Aorta (tissue), 5 donors: Measurements from ENCODE around the gene NLRP14. TPM values are rescaled to one million over a fixed set of nuclear protein-coding genes. Genes with fewer than 3 reads are reported as not detected.

Source experiments
- ATAC-seq: fragments of 200-7000 bp; cut with Tn5 transposase; one replicate; pipeline ENCODE4 v1.9.1; 2022; ENCODE audit warnings: moderate library complexity; ENCODE audit not compliant: low FRiP score
- DNase-seq, 2 donors: peaks; one replicate each; pipeline ENCODE4 v3.0.0-alpha.2; 2020
- H3K27ac ChIP-seq, 2 donors: one replicate each; pipeline ENCODE4 v1.5.1; 2013; ENCODE audit warnings: low read length in 2 of 2, mild to moderate bottlenecking in 2 of 2, moderate library complexity in 2 of 2, control low read depth in 1 of 2, inconsistent platforms in 1 of 2, low read depth in 1 of 2
- H3K27me3 ChIP-seq, 2 donors: one replicate each; pipeline ENCODE4 v1.6.1; 2013; ENCODE audit warnings: control low read depth in 1 of 2, low read length in 1 of 2, mild to moderate bottlenecking in 1 of 2, moderate library complexity in 1 of 2; ENCODE audit not compliant: insufficient read depth in 2 of 2, control insufficient read depth in 1 of 2
- H3K36me3 ChIP-seq, 2 donors: one replicate each; pipeline ENCODE4 v1.6.1; 2013; ENCODE audit warnings: control low read depth in 1 of 2, low read length in 1 of 2, mild to moderate bottlenecking in 1 of 2; ENCODE audit not compliant: insufficient read depth in 2 of 2, control insufficient read depth in 1 of 2
- H3K4me1 ChIP-seq, 2 donors: one replicate each; pipeline ENCODE4 v1.6.1; 2013; ENCODE audit warnings: low read length in 2 of 2, control low read depth in 1 of 2, mild to moderate bottlenecking in 1 of 2, moderate library complexity in 1 of 2; ENCODE audit not compliant: insufficient read depth in 2 of 2, control insufficient read depth in 1 of 2
- H3K4me3 ChIP-seq, 2 donors: one replicate each; pipeline ENCODE4 v1.5.1; 2013; ENCODE audit warnings: low read length in 2 of 2, control low read depth in 1 of 2, mild to moderate bottlenecking in 1 of 2
- H3K9me3 ChIP-seq: one replicate; pipeline ENCODE4 v1.6.1; 2013; ENCODE audit warnings: mild to moderate bottlenecking, low read length; ENCODE audit not compliant: control insufficient read depth
- WGBS, 2 donors: extraction: QIAGEN DNeasy Blood & Tissue Kit; methylation state at CpG; one replicate each; pipeline ENCODE4 v1.1.7; 2013; 5-methylcytosine and 5-hydroxymethylcytosine counted together
- intact Hi-C, 2 donors: fragments of 100-400 bp; cut with DNase I; formaldehyde crosslinking; loops; one replicate each; pipeline versions ENCODE4 v1.14.2 to v1.15.0; 2022
- polyA plus RNA-seq, 2 donors: library from polyadenylated mRNA; stranded (reverse); fragments of 200-250 nt; gene quantifications; one replicate each; pipeline ENCODE4 v1.2.3, GENCODE V29; 2013
- total RNA-seq, 2 donors: library from RNA; stranded (reverse); fragmentation: NEBNext Ultra II Directional; extraction: Animal tissue kit (Norgen Biotek cat#: 25700); gene quantifications; one replicate each; pipeline ENCODE4 v1.2.1, GENCODE V29; 2021
- donor health status: healthy with polysubstance abuse.
- donor health status: Bipolar disorder and iron deficiency.
- donor health status: DM: no; HTN: no; CAD: no.
- donor health status: DM: no; HTN: no; CAD: no.
- donor health status: DM: yes; HTN: yes; CAD: no.

Gene NLRP14
- total and polyA plus RNA-seq, 4 donors = 0.05 to 0.10 TPM; not detected in 2

DNA sequence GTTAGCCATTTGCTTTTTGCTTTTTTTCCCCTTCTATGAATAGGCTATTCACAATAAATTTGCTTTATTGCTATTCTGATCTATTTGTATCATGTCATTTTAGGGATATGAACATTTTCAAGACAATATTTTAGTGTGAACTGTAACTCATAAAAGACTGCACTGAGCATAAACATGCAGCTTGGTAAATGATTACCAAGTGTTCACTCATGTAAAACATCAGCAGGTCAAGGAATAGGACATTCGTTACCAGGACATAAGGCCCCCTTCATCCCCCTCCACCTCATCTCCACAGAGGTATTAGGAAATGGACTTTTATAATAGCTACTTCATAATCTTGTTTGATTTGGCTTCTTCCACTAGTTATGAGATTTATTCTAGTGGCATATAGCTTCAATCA, 12.4 kb downstream of the NLRP14 start:
- H3K4me3 ChIP-seq = no peak overlapping the region
- no peaks in the 10 kb centered on the region for H3K9me3 ChIP-seq
- H3K4me1 ChIP-seq = no peaks in the 10 kb centered on the region
- intact Hi-C loops = no loop called here
- no peak for ATAC-seq
- no peak for DNase-seq
- WGBS, 2 donors = 0 to 33% methylated on average over 1 of the region's 1 CpG
- H3K27ac ChIP-seq = no peak overlapping the region
- H3K36me3 ChIP-seq = no peaks in the 10 kb centered on the region
- no peaks in the 10 kb centered on the region for H3K27me3 ChIP-seq

GRCh38 chr11:7034019-7034418, 13.7 kb downstream of the NLRP14 start:
- no peaks in the 10 kb centered on the region for H3K9me3 ChIP-seq
- no peak for DNase-seq

GRCh38 chr11:7046474-7047175, 26.3 kb downstream of the NLRP14 start:
- intact Hi-C loops = no loop called here
- no peak overlapping the region for H3K4me3 ChIP-seq
- H3K27me3 ChIP-seq = peaks cover 0 to 1% of the 10 kb centered on the region in 2 donors
- no peak overlapping the region for H3K27ac ChIP-seq
- H3K9me3 ChIP-seq = no peaks in the 10 kb centered on the region
- H3K4me1 ChIP-seq = no peaks in the 10 kb centered on the region
- H3K36me3 ChIP-seq = no peaks in the 10 kb centered on the region
- DNase-seq (no peak), ATAC-seq (no peak)
- WGBS, 2 donors = 22 to 25% methylated on average over 3 of the region's 3 CpGs

More at GRCh38 chr11:7034019-7034418, 13.7 kb downstream of the NLRP14 start:
- no peaks in the 10 kb centered on the region for H3K4me1 ChIP-seq
- H3K4me3 ChIP-seq = no peak overlapping the region
- no peaks in the 10 kb centered on the region for H3K27me3 ChIP-seq
- H3K36me3 ChIP-seq = no peaks in the 10 kb centered on the region
- no peak for ATAC-seq
- H3K27ac ChIP-seq = no peak overlapping the region
- 74 to 77% methylated on average over 6 of the region's 6 CpGs for WGBS, 2 donors
- intact Hi-C loops = no loop called here

- Histone ChIP-seq H3K4me3 (no peak overlapping the region), H3K9me3 (no peaks in the 10 kb centered on the region), H3K4me1 (no peaks in the 10 kb centered on the region), H3K27me3 (peaks cover 0 to 1% of the 10 kb centered on the region in 2 donors), H3K36me3 (no peaks in the 10 kb centered on the region), H3K27ac (no peak overlapping the region)
- WGBS, 2 donors = 97 to 100% methylated on average over 1 of the region's 1 CpG
- DNase-seq = no peak
- no peak for ATAC-seq
- intact Hi-C loops = no loop called here
These were observed 29.9 kb downstream of the NLRP14 start for GRCh38 chr11:7050191-7050590.

DNA sequence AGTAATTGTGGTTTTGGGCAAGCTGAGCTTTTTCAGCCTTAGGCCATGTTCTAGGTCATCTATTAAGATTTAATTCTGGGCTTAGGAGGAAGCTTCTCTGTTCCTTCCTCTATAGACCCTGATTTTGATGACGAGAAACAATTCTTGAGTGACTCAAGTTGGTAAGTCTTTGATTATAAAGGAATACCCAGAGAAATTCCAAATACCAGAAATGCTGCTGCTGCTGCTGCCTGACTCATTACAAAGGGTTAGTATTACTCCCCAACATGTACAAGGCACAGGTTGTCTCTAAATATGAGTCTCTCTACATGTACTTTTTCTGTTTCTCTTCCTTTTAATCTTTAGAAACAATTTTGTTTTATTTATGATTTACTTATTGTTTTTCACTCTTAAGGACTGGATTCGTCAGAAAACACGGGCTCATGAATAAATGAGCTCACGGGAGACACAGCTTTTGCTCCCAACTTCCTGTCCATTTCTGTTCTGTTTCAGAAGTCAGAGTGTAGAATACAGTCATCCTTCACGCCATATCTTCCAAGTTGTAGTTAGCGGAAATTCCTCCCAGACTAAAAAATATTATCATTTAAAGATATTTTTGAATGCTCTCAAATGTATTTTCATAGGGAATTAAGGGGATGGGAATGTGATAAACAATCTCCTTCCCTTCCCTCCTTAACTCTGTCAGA, 36.7 kb downstream of the NLRP14 start:
- no peak for ATAC-seq

DNA sequence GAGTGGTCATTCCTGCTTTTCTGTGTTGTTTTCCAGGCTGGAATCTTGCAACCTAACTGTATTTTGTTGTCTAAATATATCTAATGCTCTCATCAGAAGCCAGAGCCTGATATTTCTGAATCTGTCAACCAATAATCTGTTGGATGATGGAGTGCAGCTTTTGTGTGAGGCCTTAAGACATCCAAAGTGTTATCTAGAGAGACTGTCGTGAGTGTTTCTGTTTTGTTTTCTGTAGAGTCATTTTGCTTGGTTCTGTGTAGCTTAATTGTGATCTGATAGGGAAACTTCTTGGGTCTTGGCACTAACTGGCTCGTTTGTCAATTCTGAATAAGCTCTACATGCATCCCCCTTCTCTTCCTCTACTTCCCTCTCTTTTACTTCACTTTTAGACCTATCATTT, 37.4 kb downstream of the NLRP14 start:
- H3K27ac ChIP-seq = no peak overlapping the region
- DNase-seq (no peak), ATAC-seq (no peak)
- H3K36me3 ChIP-seq = no peaks in the 10 kb centered on the region
- no peak overlapping the region for H3K4me3 ChIP-seq
- H3K4me1 ChIP-seq = no peaks in the 10 kb centered on the region
- 26 to 30% methylated on average over 2 of the region's 2 CpGs for WGBS, 2 donors
- H3K9me3 ChIP-seq = no peaks in the 10 kb centered on the region
- intact Hi-C loops = no loop called here
- H3K27me3 ChIP-seq = no peaks in the 10 kb centered on the region

More for the DNA sequence above, 36.7 kb downstream of the NLRP14 start:
- Histone ChIP-seq H3K4me1 (no peaks in the 10 kb centered on the region), H3K9me3 (no peaks in the 10 kb centered on the region), H3K4me3 (no peak overlapping the region), H3K27me3 (no peaks in the 10 kb centered on the region), H3K36me3 (no peaks in the 10 kb centered on the region), H3K27ac (no peak overlapping the region)
- 39 to 64% methylated on average over 6 of the region's 6 CpGs for WGBS, 2 donors
- intact Hi-C loops = no loop called here
- DNase-seq = no peak

- intact Hi-C loops = no loop called here
- H3K9me3 ChIP-seq = no peaks in the 10 kb centered on the region
- no peaks in the 10 kb centered on the region for H3K4me1 ChIP-seq
- DNase-seq = no peak
- no peak overlapping the region for H3K4me3 ChIP-seq
- H3K27me3 ChIP-seq = no peaks in the 10 kb centered on the region
- H3K27ac ChIP-seq = no peak overlapping the region
- no peaks in the 10 kb centered on the region for H3K36me3 ChIP-seq
- no peak for ATAC-seq
- WGBS, 2 donors = 63 to 67% methylated on average over 1 of the region's 1 CpG
These were observed 40.6 kb downstream of the NLRP14 start for GRCh38 chr11:7060868-7061267.

DNA sequence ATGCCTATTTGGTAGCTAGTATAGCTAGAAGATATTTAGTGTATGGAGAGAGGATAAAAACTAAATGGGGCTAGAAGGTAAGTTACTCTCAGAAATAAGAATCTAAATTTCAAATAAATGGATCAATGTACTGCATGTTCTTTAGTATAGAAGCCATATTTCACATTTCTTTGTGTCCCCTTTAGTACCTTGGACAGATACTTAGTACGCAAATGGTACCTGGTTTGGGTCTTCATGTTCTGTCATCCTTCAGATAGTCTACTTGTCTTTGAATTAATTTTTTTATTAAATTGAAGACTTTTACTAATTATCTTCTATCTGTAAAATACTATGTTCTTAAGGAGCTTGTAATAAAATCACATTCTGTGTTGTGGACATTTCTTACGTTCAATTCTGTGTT, 42.3 kb downstream of the NLRP14 start:
- H3K36me3 ChIP-seq = no peaks in the 10 kb centered on the region
- no peaks in the 10 kb centered on the region for H3K27me3 ChIP-seq
- H3K4me1 ChIP-seq = no peaks in the 10 kb centered on the region
- WGBS, 2 donors = 84 to 86% methylated on average over 2 of the region's 2 CpGs
- ATAC-seq (no peak), DNase-seq (no peak)
- no peak overlapping the region for H3K4me3 ChIP-seq
- no peak overlapping the region for H3K27ac ChIP-seq
- intact Hi-C loops = no loop called here
- no peaks in the 10 kb centered on the region for H3K9me3 ChIP-seq
